AG09319 (cell line): ENCODE results near the gene CABLES1.

Source experiments
- DNase-seq: peaks from one replicate; pipeline ENCODE4 v3.0.0-alpha.2; 2010; ENCODE audit warnings: low read depth; ENCODE audit errors: extremely low read depth
- TF ChIP-seq, protein P1 (sequence below): IDR thresholded peaks from 2 replicates; pipeline ENCODE4 v1.5.1; 2011; ENCODE audit warnings: low read depth, mild to moderate bottlenecking, inconsistent platforms, low read length, moderate library complexity

CABLES1 gene

DNA sequence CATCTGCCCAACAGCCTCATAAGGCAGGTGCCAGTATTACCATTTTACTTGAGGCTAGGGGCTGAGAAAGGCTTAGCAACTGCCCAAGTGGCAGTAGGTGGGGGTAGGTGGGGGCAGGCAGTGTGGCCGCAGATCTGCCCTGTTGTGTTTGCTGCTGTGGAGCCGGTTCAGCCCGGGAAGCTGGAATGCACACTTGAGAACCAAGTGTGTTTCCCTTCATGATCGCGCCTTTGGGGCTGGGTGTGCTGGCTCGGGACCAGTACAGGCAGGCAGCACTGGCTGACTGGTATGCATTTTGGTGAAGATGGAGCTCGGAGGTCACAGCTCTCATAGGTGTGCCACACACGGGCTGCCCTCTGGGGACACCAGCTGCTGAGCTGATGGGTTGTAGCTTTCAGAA is 85.1 kb downstream of the CABLES1 start:
- no peak for DNase-seq
- TF ChIP-seq, protein P1, sequence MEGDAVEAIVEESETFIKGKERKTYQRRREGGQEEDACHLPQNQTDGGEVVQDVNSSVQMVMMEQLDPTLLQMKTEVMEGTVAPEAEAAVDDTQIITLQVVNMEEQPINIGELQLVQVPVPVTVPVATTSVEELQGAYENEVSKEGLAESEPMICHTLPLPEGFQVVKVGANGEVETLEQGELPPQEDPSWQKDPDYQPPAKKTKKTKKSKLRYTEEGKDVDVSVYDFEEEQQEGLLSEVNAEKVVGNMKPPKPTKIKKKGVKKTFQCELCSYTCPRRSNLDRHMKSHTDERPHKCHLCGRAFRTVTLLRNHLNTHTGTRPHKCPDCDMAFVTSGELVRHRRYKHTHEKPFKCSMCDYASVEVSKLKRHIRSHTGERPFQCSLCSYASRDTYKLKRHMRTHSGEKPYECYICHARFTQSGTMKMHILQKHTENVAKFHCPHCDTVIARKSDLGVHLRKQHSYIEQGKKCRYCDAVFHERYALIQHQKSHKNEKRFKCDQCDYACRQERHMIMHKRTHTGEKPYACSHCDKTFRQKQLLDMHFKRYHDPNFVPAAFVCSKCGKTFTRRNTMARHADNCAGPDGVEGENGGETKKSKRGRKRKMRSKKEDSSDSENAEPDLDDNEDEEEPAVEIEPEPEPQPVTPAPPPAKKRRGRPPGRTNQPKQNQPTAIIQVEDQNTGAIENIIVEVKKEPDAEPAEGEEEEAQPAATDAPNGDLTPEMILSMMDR = no peak

DNA sequence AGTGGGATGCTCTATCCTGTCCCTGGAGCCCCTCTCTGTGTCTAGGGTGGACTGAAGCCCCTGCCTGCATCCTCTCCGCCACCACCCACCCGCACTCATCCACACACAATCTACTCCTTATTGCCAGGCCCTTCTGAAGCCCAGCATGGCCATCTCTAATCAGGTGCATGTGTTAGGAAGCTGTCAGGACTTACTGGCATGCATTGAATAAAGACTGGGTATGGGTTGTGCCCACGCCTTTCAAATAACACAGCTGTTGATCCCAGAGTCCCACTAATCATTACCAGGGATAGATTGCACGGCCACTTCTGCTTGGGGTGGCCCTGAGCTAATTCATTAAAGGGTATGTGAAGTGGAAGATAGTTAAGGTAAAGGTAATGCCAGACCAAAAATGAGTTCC is 88.4 kb downstream of the CABLES1 start:
- TF ChIP-seq, protein P1 = no peak
- DNase-seq = no peak

DNA sequence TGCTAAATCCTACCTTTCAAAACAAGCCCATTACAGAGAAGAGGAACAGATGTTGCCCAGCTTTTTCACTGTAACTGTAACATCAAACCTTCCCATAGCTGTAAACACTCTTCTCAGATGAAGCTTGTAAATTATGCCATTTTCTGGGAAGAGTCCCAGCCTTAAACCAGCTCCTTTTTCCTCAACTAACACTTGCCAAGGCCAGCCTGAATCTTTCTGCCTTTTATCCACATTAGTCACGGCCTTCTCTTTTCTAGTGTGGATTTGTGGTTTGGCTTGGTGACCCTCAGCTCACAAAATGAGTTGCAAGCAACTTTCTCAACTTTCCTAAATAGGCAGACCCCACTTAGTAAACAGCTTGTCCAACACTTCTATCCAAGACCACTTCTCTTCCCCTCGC is 90.2 kb downstream of the CABLES1 start:
- TF ChIP-seq, protein P1 = no peak
- DNase-seq = peak; percentile 92

DNA sequence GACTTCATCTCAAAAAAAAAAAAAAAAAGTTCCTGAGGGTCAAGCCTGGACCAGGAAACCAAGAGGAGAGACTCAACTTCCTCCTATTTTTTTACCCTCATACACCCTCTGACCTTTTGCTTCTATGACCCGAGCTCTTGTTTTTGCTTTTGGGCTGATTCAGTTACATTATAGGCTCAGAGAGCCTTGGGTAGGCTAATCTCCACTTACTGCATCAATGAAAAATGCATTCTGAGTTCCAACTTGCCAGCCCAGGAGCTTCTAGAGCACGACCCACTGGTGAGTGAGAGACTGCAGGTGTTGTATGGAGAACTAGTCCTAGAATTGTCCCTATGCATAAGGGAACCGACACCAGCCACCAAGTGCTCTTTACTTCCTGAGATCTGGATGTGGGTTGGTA is 91.1 kb downstream of the CABLES1 start:
- TF ChIP-seq, protein P1 = no peak
- DNase-seq = no peak

DNA sequence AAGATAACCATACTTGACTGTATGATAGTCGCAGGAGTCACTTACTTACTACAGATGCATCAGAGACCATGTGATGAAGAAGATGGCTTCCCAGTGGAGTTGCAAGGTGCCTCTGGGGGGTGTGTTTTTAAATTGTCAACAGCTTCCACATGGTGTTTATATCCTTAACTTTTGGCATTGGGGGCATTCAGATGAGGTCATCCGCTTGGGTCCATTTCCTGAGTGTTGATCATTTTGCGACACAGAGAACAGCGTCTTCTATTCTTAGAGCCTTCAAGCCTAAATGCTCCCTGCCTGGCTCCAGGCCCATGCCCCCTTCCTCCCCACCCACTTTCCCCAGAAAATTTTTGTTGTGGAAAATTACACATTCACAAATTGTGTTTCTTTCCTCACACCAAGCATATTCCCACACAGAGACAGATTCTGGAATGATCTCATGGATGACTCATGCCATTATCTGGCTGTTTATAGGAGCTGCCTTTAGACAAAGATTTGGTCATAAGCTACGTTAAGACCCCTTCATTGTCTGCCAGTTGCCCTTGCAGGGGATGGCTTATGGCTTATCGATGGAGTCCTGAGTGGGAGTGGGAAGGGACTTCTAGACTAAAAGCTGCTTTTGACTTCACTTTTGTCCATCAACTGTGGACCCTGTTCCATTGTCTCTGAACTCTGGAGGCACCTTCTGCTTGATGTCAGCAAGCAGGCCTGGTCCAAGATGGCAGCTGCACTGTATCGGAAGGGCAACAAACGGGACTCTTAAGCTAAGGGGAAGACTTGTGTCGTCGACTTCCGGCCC is 91.8 kb downstream of the CABLES1 start:
- TF ChIP-seq, protein P1 = no peak
- no peak for DNase-seq

DNA sequence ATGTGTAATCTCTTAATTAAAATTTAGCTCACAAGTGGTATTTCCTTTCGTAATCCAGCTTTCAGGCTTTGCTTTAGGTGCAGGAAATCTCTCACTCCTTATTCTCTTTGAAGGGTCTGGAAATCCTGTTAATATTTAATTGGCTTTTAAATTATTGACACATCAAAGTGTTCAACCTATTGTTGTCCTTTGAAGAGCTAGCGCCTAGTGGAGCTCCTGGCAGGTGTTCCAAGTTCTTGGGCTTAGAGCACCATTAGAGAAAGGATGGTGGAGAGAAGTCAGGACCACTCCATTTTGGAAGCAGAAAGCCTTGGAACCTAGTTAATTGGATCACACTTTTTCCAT is 92.4 kb downstream of the CABLES1 start:
- TF ChIP-seq, protein P1 = no peak
- DNase-seq = no peak

DNA sequence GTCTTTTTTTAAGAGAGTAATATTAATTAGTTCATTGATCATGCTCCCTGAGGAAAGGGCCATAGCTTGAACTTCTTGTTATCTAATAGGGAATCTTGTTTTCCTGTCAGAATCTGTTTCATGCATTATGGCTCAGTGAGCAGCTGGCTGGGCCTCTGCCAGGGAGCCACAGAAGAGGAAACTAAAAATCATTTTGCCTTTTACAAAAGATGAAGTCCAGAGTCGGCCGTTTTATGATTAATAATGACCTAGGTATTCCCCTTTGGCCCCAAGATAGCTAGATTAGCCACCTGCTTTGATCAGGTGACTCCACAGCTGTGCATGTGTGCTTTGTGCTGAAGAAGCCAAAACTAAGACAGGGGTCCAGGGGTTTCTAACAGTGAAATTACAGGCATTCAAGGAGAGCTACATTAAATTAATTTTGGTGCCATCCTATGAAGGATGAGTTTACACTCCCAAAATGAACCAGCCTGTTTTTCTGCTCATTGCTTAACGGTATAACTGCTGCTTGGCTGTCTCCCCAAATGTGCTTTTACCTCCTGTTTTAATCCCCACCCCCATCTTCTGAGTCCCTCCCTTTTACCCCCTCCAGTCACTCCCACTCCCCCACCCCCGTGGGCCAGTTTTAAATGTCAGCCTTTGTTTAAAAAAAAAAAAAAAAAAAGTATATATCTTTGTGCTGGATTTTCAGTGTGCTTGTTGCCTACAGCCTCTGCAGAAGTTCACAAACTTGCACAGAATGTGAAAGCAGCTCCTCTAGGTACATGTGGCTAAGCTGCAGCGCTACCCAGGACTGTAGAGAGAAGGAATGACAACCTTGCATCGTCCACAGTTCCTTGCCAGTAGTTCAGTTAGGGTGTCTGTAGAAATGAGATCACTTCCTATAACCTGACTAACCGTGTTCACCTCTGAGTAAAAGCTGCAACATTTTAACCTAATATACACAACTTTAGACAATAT is 93.1 kb downstream of the CABLES1 start:
- TF ChIP-seq, protein P1 = no peak
- DNase-seq = no peak
